HG03354 (cell line): Measurements from ENCODE around the gene CAMK2N2.

Experiments used
- ATAC-seq: cut with Tn5 transposase; IDR thresholded peaks from one replicate; pipeline ENCODE4 v1.9.1; 2021; ENCODE audit warnings: mild to moderate bottlenecking; ENCODE audit not compliant: unreplicated experiment, poor library complexity, severe bottlenecking

CAMK2N2 gene

DNA sequence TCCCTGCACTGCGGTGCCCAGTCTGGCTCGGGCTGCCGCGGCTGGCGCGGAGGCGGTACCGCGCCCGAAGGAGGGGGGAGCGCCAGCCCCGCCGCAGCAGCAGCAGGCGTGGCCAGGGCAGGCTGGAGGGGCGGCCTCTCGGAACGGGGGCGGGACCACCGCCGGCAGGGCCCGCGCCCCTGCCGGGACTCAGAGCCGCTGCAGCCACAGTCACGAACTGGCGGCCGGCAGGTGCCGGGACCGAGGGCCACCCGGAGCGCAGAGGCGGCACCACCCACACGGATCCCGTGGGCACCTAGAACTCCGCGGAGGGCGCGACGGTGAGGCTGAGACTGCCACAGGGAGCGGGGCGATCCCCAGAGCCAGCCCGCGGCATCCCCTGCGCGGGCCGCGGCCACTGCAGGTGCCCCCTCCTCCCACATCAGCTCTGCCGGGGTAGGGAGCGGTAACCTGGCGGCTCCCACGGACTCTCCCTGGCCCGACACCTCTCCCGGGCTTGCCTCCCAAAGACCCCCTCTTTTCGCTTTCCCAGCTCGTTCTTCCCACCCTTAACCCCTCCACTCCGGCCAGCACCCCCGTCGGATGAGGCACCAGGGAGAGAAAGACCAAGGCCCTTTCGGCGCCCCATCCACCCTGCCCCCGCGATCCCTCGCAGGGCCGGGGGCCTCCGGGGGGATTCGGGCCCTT is 31.8 kb downstream of the CAMK2N2 start, which contains the start of gene VWA5B2:
Gene VWA5B2, plus strand, starts transcription at position 192 of the 687 bp plus-strand sequence. CDS start 944 bp downstream, outside the sequence.
- peak; percentile 86 for ATAC-seq

DNA sequence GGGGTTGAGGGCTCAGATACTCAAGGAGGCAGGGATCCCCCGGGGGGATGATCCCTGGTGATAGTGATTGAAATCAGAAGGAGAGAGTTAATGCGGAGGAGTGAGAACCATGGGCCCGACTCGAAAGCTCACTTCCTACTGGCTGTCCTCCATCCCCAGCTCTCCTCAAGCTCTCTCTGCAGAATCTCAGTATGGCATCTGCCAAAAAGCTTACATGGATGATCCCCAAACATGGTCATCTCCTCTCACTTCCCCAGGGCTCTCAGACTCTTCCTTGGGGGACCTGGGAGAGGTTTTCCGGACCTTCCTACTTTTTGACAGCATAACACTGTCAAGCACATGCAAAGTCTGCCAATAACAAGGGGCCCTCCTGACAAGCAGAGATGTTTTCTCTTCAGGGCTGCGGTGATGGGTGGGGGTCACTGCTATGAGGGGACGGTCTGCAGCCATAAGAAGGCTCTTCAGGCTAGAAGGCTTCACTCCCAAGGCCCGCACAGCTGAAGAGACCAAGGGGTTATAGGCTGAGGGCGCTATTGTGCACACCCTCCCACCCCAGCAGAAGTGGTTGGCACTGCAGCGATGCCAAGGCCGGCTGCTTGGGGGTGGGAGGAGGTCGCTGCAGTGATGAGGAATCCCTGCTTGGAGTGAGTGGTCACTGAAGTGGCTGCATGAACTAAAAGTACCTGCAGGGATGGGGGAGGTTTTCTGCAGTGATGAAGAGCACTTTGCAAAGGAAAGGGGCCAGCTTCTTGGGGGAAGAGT is 32.8 kb downstream of the CAMK2N2 start:
- ATAC-seq: no peak

DNA sequence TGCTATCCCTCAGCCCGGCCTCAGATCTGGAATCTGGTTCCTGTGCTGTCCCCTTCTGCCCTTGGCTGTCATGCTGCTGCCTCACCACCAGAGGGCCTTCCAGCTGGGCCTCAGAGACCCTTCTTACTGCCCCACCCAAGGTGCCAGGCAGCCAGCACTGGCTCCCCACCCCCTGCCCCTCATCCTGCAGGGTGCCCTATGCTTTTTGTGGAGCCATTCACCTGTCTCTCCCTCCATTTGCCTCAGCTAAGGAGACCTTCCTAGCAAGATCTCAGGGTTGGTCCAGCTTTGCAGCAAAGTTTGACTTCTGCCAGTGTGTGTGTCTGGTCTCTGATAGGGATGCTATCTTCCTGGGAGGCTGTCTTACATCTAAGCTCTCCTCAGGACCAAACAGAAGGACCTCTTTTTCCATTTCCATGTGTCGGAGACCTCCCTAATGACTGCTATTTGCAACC is 33.8 kb downstream of the CAMK2N2 start:
- ATAC-seq: no peak

DNA sequence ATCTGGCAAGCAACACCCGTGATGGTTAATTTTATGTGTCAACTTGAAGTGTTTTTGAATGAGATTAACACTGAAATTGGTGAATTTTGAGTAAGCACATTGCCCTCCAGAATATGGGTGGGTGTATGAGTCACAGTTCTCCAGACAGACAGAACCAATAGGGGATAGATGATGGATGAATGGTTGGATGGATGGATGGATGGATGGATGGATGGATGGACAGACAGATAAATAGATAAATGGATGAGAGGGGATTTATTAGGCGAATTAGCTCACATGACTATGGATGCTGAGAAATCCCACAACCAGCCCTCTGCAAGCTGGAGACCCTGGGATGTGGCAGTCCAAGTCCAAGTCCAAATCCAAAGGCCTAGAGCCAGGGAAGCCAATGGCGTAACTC is 37.4 kb downstream of the CAMK2N2 start:
- ATAC-seq: no peak

DNA sequence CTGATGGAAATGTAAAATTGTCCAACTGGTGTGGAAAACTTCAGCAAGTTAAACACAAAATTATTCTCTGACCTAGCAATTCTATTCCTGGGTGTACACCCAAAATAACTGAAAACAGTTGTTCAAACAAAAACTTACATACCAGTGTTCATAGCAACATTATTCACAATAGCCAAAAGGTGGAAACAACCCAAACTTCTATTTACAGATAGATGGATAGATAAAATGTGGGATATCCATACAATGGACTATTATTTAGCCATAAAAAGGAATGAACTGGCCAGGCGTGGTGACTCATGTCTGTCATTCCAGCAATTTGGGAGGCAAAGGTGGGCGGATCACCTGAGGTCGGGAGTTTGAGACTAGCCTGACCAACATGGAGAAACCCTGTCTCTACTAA is 38.8 kb downstream of the CAMK2N2 start:
- no peak for ATAC-seq

DNA sequence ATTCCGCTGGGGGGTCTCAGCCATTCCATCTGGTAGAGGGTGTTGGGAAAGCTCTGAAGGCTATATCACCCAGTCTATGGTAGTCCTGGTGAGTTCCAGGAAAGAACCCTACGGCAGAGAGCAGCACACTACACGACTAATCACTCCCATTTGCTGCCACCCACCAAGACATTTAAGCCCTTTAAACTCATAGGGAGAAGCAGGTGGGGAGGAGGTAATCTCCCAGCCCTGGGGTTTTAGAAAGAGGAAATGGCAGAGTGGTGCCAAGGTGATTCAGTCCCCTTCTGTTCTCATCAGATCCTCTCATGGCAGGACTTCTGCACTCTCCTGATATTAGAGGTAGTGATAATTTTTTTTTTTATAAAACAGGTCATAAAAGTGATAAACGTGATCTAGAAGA is 42.5 kb downstream of the CAMK2N2 start:
- no peak for ATAC-seq

DNA sequence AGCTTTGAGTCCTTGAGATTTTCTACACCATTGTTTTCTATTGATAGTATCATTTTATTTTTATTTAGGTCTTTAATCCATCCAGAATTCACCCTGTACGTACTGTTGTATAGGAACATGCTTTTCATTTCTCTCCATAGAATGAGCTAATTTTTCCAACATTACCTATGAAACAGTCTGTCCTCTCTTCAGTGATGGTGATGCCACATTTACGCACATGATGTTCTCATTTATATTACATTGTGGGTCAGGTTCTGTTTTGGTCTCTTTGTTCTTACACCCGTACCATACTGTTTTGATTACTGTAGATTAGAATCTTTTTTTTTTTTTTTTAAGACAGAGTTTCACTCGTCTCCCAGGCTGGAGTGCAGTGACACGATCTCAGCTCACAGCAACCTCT is 49.6 kb downstream of the CAMK2N2 start:
- ATAC-seq: no peak

DNA sequence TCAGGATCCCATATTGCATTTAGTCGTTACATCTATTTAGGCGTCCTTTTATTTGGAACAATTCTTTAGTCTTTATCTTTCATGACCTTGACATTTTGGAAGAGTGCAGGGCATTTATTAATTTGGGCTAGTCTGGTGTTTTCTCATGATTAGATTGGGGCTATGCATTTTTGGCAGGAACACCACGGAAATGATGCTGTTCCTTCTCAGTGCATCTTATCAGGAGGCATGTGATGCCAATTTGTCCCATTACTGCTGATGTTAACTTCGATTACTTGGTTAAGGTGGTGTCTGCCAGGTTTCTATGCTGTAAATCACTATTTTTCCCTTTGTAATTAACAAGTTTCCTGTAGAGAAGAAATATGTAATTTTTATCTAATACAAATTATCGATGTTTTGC is 50.1 kb downstream of the CAMK2N2 start:
- ATAC-seq: no peak
